Measurements from ENCODE around the gene PATJ. TPM values are rescaled to one million over a fixed set of nuclear protein-coding genes. Genes with fewer than 3 reads are reported as not detected.

Gene PATJ
- total and polyA plus RNA-seq, 2 donors (not counting 1 experiment from before 2014, with no cell fraction given) = 8.0 to 45.3 TPM

- no peak for DNase-seq
- intact Hi-C loops (cut with micrococcal nuclease) = no loop called here
- 100% methylated on average over 3 of the region's 4 CpGs for WGBS (ENCODE audit: insufficient coverage)
Observed at GRCh38 chr1:62011006-62011405, 268.7 kb downstream of the PATJ start.

GRCh38 chr1:62012095-62012494 lies 269.8 kb downstream of the PATJ start:
- H3K9ac ChIP-seq (ENCODE audit: low read length) = no peak overlapping the region
- no peaks in the 10 kb centered on the region for H4K20me1 ChIP-seq (ENCODE audit: control insufficient read depth, insufficient read depth, low read length, poor library complexity, severe bottlenecking)
- ATAC-seq (ENCODE audit: low read depth) (no peak), DNase-seq (no peak)
- H3K27ac Mint-ChIP-seq = no peak overlapping the region
- no CpG with 5 or more reads among the region's 1 CpG for WGBS (ENCODE audit: insufficient coverage)
- no peaks in the 10 kb centered on the region for H3K4me1 ChIP-seq (ENCODE audit: control insufficient read depth in 2 of 2, insufficient read depth in 2 of 2, low read length in 2 of 2)
- H3K36me3 ChIP-seq (replicated peaks in 1 of 2; ENCODE audit: control extremely low read depth in 1 of 2, control insufficient read depth in 1 of 2, extremely low read depth in 1 of 2, insufficient read depth in 2 of 2, low read length in 1 of 2) = no peaks in the 10 kb centered on the region
- CTCF ChIA-PET = no interaction called here
- H3K9me3 ChIP-seq (ENCODE audit: control extremely low read depth in 1 of 3, control insufficient read depth in 2 of 3, insufficient read depth in 1 of 3, low read length in 2 of 3) = no peaks in the 10 kb centered on the region
- intact Hi-C loops (cut with micrococcal nuclease) = no loop called here
- H3K27ac ChIP-seq (ENCODE audit: low read length in 2 of 2) = no peak overlapping the region
- no peaks in the 10 kb centered on the region for H3K27me3 Mint-ChIP-seq
- H3K9me3 Mint-ChIP-seq (ENCODE audit: insufficient read depth) = no peaks in the 10 kb centered on the region
- H3K4me1 Mint-ChIP-seq = no peaks in the 10 kb centered on the region
- POLR2A ChIA-PET = no interaction called here
- H3K27me3 ChIP-seq (replicated peaks in 1 of 4; ENCODE audit: control extremely low read depth in 1 of 4, control insufficient read depth in 3 of 4, insufficient read depth in 4 of 4, low read length in 3 of 4) = no peaks in the 10 kb centered on the region
- H3K79me2 ChIP-seq (ENCODE audit: control insufficient read depth, insufficient read depth, low read length) = no peaks in the 10 kb centered on the region
- H3K4me3 Mint-ChIP-seq = no peak overlapping the region
- H3K4me2 ChIP-seq (replicated peaks; ENCODE audit: low read depth, low read length, poor library complexity, severe bottlenecking) = no peak overlapping the region
- no peak for TF ChIP-seq CTCF (IDR thresholded peaks at IDR 0.05)
- no peak for TF ChIP-seq EZH2 (IDR thresholded peaks at IDR 0.05; ENCODE audit: borderline replicate concordance, insufficient read depth, low read depth, low read length, poor library complexity, severe bottlenecking)
- no peak overlapping the region for H2AFZ ChIP-seq (ENCODE audit: insufficient read depth, low read depth, low read length, poor library complexity, severe bottlenecking)
- no peak overlapping the region for H3K4me3 ChIP-seq (ENCODE audit: control extremely low read depth in 1 of 5, extremely low read depth in 1 of 5, insufficient read depth in 1 of 5, low read depth in 2 of 5, low read length in 4 of 5)

More at GRCh38 chr1:62011006-62011405, 268.7 kb downstream of the PATJ start:
- TF ChIP-seq CTCF (IDR thresholded peaks at IDR 0.05) = no peak
- no peak for TF ChIP-seq EZH2 (IDR thresholded peaks at IDR 0.05; ENCODE audit: borderline replicate concordance, insufficient read depth, low read depth, low read length, poor library complexity, severe bottlenecking)
- no peak for ATAC-seq (ENCODE audit: low read depth)
- no peak overlapping the region for H3K4me3 ChIP-seq (ENCODE audit: control extremely low read depth in 1 of 5, extremely low read depth in 1 of 5, insufficient read depth in 1 of 5, low read depth in 2 of 5, low read length in 4 of 5)
- H3K9ac ChIP-seq (ENCODE audit: low read length) = no peak overlapping the region
- Mint-ChIP-seq H3K27ac (no peak overlapping the region), H3K4me3 (no peak overlapping the region), H3K4me1 (no peaks in the 10 kb centered on the region), H3K9me3 (ENCODE audit: insufficient read depth) (no peaks in the 10 kb centered on the region), H3K27me3 (no peaks in the 10 kb centered on the region)
- no peaks in the 10 kb centered on the region for H3K4me1 ChIP-seq (ENCODE audit: control insufficient read depth in 2 of 2, insufficient read depth in 2 of 2, low read length in 2 of 2)
- H4K20me1 ChIP-seq (ENCODE audit: control insufficient read depth, insufficient read depth, low read length, poor library complexity, severe bottlenecking) = no peaks in the 10 kb centered on the region
- no peak overlapping the region for H3K27ac ChIP-seq (ENCODE audit: low read length in 2 of 2)
- no peak overlapping the region for H3K4me2 ChIP-seq (replicated peaks; ENCODE audit: low read depth, low read length, poor library complexity, severe bottlenecking)
- no peaks in the 10 kb centered on the region for H3K36me3 ChIP-seq (replicated peaks in 1 of 2; ENCODE audit: control extremely low read depth in 1 of 2, control insufficient read depth in 1 of 2, extremely low read depth in 1 of 2, insufficient read depth in 2 of 2, low read length in 1 of 2)
- CTCF ChIA-PET = no interaction called here
- H3K79me2 ChIP-seq (ENCODE audit: control insufficient read depth, insufficient read depth, low read length) = no peaks in the 10 kb centered on the region
- H3K9me3 ChIP-seq (ENCODE audit: control extremely low read depth in 1 of 3, control insufficient read depth in 2 of 3, insufficient read depth in 1 of 3, low read length in 2 of 3) = no peaks in the 10 kb centered on the region
- POLR2A ChIA-PET = no interaction called here
- H3K27me3 ChIP-seq (replicated peaks in 1 of 4; ENCODE audit: control extremely low read depth in 1 of 4, control insufficient read depth in 3 of 4, insufficient read depth in 4 of 4, low read length in 3 of 4) = no peaks in the 10 kb centered on the region
- no peak overlapping the region for H2AFZ ChIP-seq (ENCODE audit: insufficient read depth, low read depth, low read length, poor library complexity, severe bottlenecking)
